ENCODE results near the gene GCDH.

GRCh38 chr19:12866416-12867119 is 24.4 kb upstream of the GCDH start:
- TF ChIP-seq, protein P1, sequence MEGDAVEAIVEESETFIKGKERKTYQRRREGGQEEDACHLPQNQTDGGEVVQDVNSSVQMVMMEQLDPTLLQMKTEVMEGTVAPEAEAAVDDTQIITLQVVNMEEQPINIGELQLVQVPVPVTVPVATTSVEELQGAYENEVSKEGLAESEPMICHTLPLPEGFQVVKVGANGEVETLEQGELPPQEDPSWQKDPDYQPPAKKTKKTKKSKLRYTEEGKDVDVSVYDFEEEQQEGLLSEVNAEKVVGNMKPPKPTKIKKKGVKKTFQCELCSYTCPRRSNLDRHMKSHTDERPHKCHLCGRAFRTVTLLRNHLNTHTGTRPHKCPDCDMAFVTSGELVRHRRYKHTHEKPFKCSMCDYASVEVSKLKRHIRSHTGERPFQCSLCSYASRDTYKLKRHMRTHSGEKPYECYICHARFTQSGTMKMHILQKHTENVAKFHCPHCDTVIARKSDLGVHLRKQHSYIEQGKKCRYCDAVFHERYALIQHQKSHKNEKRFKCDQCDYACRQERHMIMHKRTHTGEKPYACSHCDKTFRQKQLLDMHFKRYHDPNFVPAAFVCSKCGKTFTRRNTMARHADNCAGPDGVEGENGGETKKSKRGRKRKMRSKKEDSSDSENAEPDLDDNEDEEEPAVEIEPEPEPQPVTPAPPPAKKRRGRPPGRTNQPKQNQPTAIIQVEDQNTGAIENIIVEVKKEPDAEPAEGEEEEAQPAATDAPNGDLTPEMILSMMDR (IDR thresholded peaks at IDR 0.05; ENCODE audit: control extremely low read depth in 1 of 3, insufficient read depth in 1 of 3, low read depth in 1 of 3, low read length in 3 of 3): no peak
- TF ChIP-seq RFX5 (IDR thresholded peaks at IDR 0.05; ENCODE audit: borderline replicate concordance, low read depth, low read length): no peak
